Gastrocnemius medialis (tissue), 4 donors: ENCODE results near the gene CEACAM19.

Experiments used
- POLR2A ChIP-seq, 2 donors: fragments of 450-650 bp; IDR thresholded peaks; one replicate each; pipeline ENCODE4 v1.6.1; 2017; ENCODE audit warnings: antibody characterized with exemption in 2 of 2, mild to moderate bottlenecking in 2 of 2, moderate library complexity in 2 of 2
- TF ChIP-seq, protein P1 (sequence below), 5 experiments: fragments of 450-650 bp in 3 of 5; fragments of 200-600 bp in 2 of 5; sonication (generic) in 2 of 5; IDR thresholded peaks in 4 of 5; conservative IDR thresholded peaks in 1 of 5; 1 replicate in 4 of 5; 2 replicates in 1 of 5; pipeline ENCODE4 v1.5.1; 2016 to 2019; ENCODE audit warnings: antibody characterized with exemption in 5 of 5, mild to moderate bottlenecking in 3 of 5, moderate library complexity in 3 of 5

DNA sequence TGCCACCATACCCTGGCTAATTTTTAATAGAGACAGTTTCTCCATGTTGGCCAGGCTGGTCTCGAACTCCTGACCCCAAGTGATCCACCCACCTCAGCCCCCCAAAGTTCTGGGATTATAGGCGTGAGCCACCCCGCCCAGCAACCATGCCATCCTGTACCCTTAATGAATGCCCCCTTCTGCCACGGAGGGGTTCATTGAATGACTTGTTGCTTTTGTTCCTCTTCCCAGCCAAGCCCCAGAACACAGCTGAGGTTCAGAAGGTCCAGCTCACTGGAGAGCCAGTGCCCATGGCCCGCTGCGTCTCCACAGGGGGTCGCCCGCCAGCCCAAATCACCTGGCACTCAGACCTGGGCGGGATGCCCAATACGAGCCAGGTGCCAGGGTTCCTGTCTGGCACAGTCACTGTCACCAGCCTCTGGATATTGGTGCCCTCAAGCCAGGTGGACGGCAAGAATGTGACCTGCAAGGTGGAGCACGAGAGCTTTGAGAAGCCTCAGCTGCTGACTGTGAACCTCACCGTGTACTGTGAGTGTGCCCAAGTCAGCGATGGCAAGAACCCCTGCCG lies 21.6 kb upstream of the CEACAM19 start:
- TF ChIP-seq, protein P1, sequence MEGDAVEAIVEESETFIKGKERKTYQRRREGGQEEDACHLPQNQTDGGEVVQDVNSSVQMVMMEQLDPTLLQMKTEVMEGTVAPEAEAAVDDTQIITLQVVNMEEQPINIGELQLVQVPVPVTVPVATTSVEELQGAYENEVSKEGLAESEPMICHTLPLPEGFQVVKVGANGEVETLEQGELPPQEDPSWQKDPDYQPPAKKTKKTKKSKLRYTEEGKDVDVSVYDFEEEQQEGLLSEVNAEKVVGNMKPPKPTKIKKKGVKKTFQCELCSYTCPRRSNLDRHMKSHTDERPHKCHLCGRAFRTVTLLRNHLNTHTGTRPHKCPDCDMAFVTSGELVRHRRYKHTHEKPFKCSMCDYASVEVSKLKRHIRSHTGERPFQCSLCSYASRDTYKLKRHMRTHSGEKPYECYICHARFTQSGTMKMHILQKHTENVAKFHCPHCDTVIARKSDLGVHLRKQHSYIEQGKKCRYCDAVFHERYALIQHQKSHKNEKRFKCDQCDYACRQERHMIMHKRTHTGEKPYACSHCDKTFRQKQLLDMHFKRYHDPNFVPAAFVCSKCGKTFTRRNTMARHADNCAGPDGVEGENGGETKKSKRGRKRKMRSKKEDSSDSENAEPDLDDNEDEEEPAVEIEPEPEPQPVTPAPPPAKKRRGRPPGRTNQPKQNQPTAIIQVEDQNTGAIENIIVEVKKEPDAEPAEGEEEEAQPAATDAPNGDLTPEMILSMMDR (IDR thresholded peaks at IDR 0.05 in 4 of 5, conservative IDR thresholded peaks at IDR 0.05 in 1 of 5): no peak
- TF ChIP-seq POLR2A (IDR thresholded peaks at IDR 0.05): no peak
